ENCODE results near the gene GBP2. TPM values are rescaled to one million over a fixed set of nuclear protein-coding genes. Genes with fewer than 3 reads are reported as not detected.

Gene GBP2
- total RNA-seq, 1 donor from 2014 or later, result 40.8 TPM

GRCh38 chr1:89151047-89151446 lies 25.1 kb upstream of the GBP2 start:
- no peaks in the 10 kb centered on the region for H3K36me3 ChIP-seq
- no peak overlapping the region for H3K4me3 ChIP-seq
- TF ChIP-seq, protein P1, sequence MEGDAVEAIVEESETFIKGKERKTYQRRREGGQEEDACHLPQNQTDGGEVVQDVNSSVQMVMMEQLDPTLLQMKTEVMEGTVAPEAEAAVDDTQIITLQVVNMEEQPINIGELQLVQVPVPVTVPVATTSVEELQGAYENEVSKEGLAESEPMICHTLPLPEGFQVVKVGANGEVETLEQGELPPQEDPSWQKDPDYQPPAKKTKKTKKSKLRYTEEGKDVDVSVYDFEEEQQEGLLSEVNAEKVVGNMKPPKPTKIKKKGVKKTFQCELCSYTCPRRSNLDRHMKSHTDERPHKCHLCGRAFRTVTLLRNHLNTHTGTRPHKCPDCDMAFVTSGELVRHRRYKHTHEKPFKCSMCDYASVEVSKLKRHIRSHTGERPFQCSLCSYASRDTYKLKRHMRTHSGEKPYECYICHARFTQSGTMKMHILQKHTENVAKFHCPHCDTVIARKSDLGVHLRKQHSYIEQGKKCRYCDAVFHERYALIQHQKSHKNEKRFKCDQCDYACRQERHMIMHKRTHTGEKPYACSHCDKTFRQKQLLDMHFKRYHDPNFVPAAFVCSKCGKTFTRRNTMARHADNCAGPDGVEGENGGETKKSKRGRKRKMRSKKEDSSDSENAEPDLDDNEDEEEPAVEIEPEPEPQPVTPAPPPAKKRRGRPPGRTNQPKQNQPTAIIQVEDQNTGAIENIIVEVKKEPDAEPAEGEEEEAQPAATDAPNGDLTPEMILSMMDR (IDR thresholded peaks at IDR 0.05), result no peak
- no peaks in the 10 kb centered on the region for H3K9me3 ChIP-seq
- ATAC-seq (peak; percentile 65), DNase-seq (no peak)
- no peak overlapping the region for H3K27ac ChIP-seq
- H3K27me3 ChIP-seq, result no peaks in the 10 kb centered on the region
- intact Hi-C loops (cut with DNase I), result no loop called here
- no peaks in the 10 kb centered on the region for H3K4me1 ChIP-seq

DNA sequence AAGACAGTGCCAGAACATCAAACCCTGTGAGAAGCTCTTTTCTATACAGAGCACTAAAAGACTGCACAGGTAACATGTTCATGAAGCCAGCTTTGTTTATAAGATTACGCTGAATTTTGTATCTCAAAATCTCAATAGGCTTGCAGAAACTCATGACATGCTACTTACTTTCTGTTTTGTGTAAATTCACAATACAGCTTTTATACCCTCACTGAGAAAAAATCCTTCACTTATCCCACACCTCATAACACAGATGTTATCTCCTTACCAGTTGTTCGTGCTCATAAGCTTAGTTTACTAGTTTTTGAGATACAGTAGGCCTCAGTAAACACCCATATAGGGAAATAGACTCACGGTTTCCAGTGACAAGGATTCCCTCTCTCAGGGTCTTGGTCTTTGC lies 24.1 kb upstream of the GBP2 start:
- intact Hi-C loops (cut with DNase I), result no loop called here
- TF ChIP-seq, protein P1 (IDR thresholded peaks at IDR 0.05), result no peak
- H3K4me1 ChIP-seq, result no peaks in the 10 kb centered on the region
- no peaks in the 10 kb centered on the region for H3K27me3 ChIP-seq
- H3K4me3 ChIP-seq, result no peak overlapping the region
- no peak for ATAC-seq
- H3K36me3 ChIP-seq, result no peaks in the 10 kb centered on the region
- DNase-seq, result no peak
- no peak overlapping the region for H3K27ac ChIP-seq
- no peaks in the 10 kb centered on the region for H3K9me3 ChIP-seq

DNA sequence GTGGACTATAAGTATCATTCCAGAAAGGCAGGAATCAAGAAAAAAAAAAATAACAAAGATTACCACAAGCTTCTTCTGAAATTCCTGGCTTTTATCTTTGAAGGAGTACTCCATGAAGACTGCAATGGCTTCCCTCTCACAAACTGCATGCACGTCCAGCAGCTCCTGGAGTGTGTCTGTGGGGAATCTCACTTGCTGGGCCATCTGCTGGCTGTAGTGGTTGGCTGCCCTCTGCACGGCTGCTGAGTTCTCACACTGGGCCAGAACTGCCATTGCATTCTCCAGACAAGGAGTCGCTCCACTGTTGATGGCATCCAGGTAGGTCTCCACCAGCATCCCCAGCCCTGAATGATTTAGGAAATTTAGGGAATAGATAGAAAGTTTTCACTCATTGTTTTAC lies 23.3 kb upstream of the GBP2 start:
- no peaks in the 10 kb centered on the region for H3K9me3 ChIP-seq
- no peak overlapping the region for H3K4me3 ChIP-seq
- TF ChIP-seq, protein P1 (IDR thresholded peaks at IDR 0.05), result no peak
- ATAC-seq (peak; percentile 46), DNase-seq (no peak)
- no peaks in the 10 kb centered on the region for H3K27me3 ChIP-seq
- no peaks in the 10 kb centered on the region for H3K36me3 ChIP-seq
- intact Hi-C loops (cut with DNase I), result no loop called here
- H3K4me1 ChIP-seq, result no peaks in the 10 kb centered on the region
- H3K27ac ChIP-seq, result no peak overlapping the region

DNA sequence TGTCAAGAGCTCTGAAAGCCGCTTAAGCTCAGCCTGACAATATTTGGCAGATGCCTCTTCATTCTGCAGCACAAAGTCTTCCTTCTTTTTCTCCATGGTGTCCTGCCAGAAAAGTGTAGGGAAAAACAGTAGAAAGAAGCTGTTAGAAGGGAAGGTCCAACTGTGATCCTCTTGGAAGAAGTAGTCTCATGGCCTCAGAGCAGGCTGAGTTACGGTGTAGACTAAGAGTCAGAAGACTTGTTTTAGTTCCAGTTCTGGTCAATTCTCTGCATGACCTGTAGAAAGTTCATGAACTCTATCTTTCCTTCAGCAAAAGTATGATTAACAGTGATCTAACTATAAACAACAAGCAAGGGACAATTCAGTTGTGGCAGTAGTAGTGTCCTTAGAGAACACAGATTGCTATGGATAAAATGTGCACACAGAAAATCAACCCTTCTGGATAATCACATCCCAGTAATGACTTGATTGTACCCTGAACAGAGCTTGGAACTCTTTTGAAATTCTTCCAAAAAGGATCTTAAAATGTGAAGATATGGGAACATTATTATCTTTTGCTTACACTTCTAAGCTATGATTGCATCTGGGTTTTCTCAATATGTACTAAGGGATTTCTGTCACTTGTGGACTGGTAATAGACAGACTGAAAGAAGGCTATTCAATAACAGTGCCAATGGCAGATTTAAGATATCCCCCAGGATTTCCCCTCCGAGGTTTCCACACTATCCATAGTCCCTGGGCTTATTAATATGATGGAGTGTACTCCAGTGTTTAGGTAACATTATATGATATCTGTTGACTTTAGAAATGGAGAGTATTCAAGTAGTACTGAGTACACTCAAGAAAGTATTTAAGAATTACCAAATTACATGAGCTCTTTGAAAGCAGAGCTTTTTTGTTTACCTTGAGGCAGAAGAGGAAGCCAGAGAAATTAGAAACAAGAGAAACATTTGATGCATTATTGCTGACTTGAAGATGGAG lies 22.1 kb upstream of the GBP2 start:
- intact Hi-C loops (cut with DNase I), result no loop called here
- Histone ChIP-seq H3K9me3 (no peaks in the 10 kb centered on the region), H3K4me1 (no peaks in the 10 kb centered on the region), H3K4me3 (no peak overlapping the region), H3K27me3 (no peaks in the 10 kb centered on the region), H3K36me3 (no peaks in the 10 kb centered on the region), H3K27ac (no peak overlapping the region)
- no peak for DNase-seq
- ATAC-seq, result peak; percentile 65
- TF ChIP-seq, protein P1 (IDR thresholded peaks at IDR 0.05), result no peak

DNA sequence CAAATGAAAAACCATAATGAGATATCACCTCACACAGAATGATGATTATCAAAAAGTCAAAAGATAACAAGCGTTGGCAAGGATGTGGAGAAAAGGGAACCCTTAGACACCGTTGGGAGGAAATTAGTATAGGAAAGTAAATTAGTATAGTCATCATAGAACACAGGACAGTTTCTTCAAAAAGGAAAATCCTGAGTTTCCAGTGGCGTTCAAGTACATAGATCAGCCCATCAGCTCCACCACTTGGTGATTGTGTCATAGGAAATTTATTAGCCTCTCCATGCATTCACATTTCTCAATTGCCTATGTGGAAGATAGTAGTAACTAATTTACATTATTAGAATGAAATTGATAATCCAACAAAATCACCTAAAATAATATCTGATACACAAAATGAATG lies 20.8 kb upstream of the GBP2 start:
- Histone ChIP-seq H3K4me1 (no peaks in the 10 kb centered on the region), H3K27ac (no peak overlapping the region), H3K36me3 (no peaks in the 10 kb centered on the region), H3K27me3 (no peaks in the 10 kb centered on the region), H3K9me3 (no peaks in the 10 kb centered on the region), H3K4me3 (no peak overlapping the region)
- TF ChIP-seq, protein P1 (IDR thresholded peaks at IDR 0.05), result no peak
- ATAC-seq (no peak), DNase-seq (no peak)
- intact Hi-C loops (cut with DNase I), result no loop called here
